ENCODE measurements around the gene LEMD2. TPM values are rescaled to one million over a fixed set of nuclear protein-coding genes. Genes with fewer than 3 reads are reported as not detected.

LEMD2 gene
- total RNA-seq, 1 experiment from 2014 or later = 62.9 TPM

GRCh38 chr6:33813246-33813904 lies 24.4 kb upstream of the LEMD2 start:
- no peak for DNase-seq (ENCODE audit: low spot score)
- peaks cover 8% of the 10 kb centered on the region for H3K27me3 Mint-ChIP-seq (ENCODE audit: low read depth)

DNA sequence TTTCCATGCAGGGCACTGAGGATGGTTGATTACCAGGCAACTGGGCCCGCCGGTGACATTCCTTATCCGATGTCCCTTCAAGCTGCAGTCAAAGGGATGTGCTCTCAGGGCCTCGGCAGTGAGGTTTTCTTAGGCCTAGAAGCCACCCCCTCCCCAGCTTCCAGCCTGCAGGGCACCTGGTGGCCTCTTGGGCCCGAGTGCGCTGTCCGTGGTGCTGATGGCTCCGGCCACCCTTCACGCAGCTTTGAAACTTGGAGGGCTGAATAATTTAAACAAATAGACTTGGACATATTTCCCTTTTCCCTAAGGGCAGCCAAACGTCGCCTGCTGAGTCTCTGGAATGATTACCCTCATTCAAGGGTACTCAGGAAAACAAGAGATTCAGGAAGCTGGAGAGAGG lies 23.7 kb upstream of the LEMD2 start:
- CTCF ChIA-PET = interaction anchor here (0.8 to 3.9 kb wide), 21 partner anchors 10 to 343 kb away, joined by 3 to 39 read pairs (median 5); partner anchors contain the start of gene LEMD2
- POLR2A ChIA-PET = interaction anchor here (0.5 to 1.1 kb wide), 2 partner anchors 41 to 1536 kb away, joined by 3 to 4 read pairs; no protein-coding TSS in a partner anchor
- Mint-ChIP-seq H3K9me3 (no peaks in the 10 kb centered on the region), H3K4me1 (peaks cover 65% of the 10 kb centered on the region), H3K4me3 (peak overlapping the region; percentile 21), H3K27me3 (ENCODE audit: low read depth) (peaks cover 12% of the 10 kb centered on the region), H3K36me3 (no peaks in the 10 kb centered on the region), H3K27ac (no peak overlapping the region)
- ATAC-seq = peak; percentile 56
- peak; percentile 88 for DNase-seq (ENCODE audit: low spot score)
- TF ChIP-seq FOXP4 (CRISPR knock-in tag; IDR thresholded peaks at IDR 0.05) (peak; percentile 96), SMAD4 (CRISPR knock-in tag; IDR thresholded peaks at IDR 0.05) (peak; percentile 63; the same call in 1 of the 2 replicates), KAT7 (CRISPR knock-in tag; IDR thresholded peaks at IDR 0.05; ENCODE audit: borderline replicate concordance) (0 out of 2 replicates have a peak, but pooled peaks have one; percentile 44), ZNF232 (CRISPR knock-in tag; IDR thresholded peaks at IDR 0.05) (peak; percentile 90), SMAD3 (CRISPR knock-in tag; IDR thresholded peaks at IDR 0.05; ENCODE audit: borderline replicate concordance) (peak; percentile 90; the same call in 1 of the 2 replicates), ZNF423 (CRISPR knock-in tag; IDR thresholded peaks at IDR 0.05) (0 out of 2 replicates have a peak, but pooled peaks have one; percentile 26), TP53 (CRISPR knock-in tag; IDR thresholded peaks at IDR 0.05) (peak; percentile 85), ZNF671 (CRISPR knock-in tag; IDR thresholded peaks at IDR 0.05) (no peak), ETV6 (CRISPR knock-in tag; IDR thresholded peaks at IDR 0.05) (peak; percentile 85), ZNF138 (CRISPR knock-in tag; conservative IDR thresholded peaks at IDR 0.05) (no peak), PREB (CRISPR knock-in tag; IDR thresholded peaks at IDR 0.05; ENCODE audit: borderline replicate concordance) (peak; percentile 78; the same call in 1 of the 2 replicates), E2F1 (CRISPR knock-in tag; IDR thresholded peaks at IDR 0.05) (no peak), TEAD4 (CRISPR knock-in tag; IDR thresholded peaks at IDR 0.05) (0 out of 2 replicates have a peak, but pooled peaks have one; percentile 39), ATF2 (CRISPR knock-in tag; IDR thresholded peaks at IDR 0.05; ENCODE audit: borderline replicate concordance, low read depth) (no peak), NFE2L1 (CRISPR knock-in tag; IDR thresholded peaks at IDR 0.05) (peak; percentile 89), SOX15 (CRISPR knock-in tag; IDR thresholded peaks at IDR 0.05) (no peak), NR3C1 (CRISPR knock-in tag; conservative IDR thresholded peaks at IDR 0.05; ENCODE audit: low read depth) (0 out of 2 replicates have a peak, but pooled peaks have one; percentile 47)
- TF ChIP-seq, protein P1, sequence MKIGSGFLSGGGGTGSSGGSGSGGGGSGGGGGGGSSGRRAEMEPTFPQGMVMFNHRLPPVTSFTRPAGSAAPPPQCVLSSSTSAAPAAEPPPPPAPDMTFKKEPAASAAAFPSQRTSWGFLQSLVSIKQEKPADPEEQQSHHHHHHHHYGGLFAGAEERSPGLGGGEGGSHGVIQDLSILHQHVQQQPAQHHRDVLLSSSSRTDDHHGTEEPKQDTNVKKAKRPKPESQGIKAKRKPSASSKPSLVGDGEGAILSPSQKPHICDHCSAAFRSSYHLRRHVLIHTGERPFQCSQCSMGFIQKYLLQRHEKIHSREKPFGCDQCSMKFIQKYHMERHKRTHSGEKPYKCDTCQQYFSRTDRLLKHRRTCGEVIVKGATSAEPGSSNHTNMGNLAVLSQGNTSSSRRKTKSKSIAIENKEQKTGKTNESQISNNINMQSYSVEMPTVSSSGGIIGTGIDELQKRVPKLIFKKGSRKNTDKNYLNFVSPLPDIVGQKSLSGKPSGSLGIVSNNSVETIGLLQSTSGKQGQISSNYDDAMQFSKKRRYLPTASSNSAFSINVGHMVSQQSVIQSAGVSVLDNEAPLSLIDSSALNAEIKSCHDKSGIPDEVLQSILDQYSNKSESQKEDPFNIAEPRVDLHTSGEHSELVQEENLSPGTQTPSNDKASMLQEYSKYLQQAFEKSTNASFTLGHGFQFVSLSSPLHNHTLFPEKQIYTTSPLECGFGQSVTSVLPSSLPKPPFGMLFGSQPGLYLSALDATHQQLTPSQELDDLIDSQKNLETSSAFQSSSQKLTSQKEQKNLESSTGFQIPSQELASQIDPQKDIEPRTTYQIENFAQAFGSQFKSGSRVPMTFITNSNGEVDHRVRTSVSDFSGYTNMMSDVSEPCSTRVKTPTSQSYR (CRISPR knock-in tag; IDR thresholded peaks at IDR 0.05) = no peak
- TF ChIP-seq, protein P2, sequence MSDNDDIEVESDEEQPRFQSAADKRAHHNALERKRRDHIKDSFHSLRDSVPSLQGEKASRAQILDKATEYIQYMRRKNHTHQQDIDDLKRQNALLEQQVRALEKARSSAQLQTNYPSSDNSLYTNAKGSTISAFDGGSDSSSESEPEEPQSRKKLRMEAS (CRISPR knock-in tag; IDR thresholded peaks at IDR 0.05) = no peak; the same call in 1 of the 2 replicates

More at GRCh38 chr6:33813246-33813904, 24.4 kb upstream of the LEMD2 start:
- peaks cover 57% of the 10 kb centered on the region for H3K4me1 Mint-ChIP-seq
- ChIA-PET POLR2A (interaction anchor here (0.5 kb wide), 1 partner anchor 1535 kb away, joined by 4 read pairs; no protein-coding TSS in a partner anchor), CTCF (interaction anchor here (1.0 to 3.9 kb wide), 17 partner anchors 9 to 332 kb away, joined by 3 to 39 read pairs (median 6); partner anchors contain the start of gene LEMD2)
- no peak overlapping the region for H3K27ac Mint-ChIP-seq
- H3K4me3 Mint-ChIP-seq = no peak overlapping the region
- ATAC-seq = no peak
- no peaks in the 10 kb centered on the region for H3K9me3 Mint-ChIP-seq
- TF ChIP-seq NR3C1 (CRISPR knock-in tag; conservative IDR thresholded peaks at IDR 0.05; ENCODE audit: low read depth) (no peak), GRHL2 (CRISPR knock-in tag; IDR thresholded peaks at IDR 0.05; ENCODE audit: insufficient replicate concordance, severe bottlenecking) (no peak), GTF2I (CRISPR knock-in tag; conservative IDR thresholded peaks at IDR 0.05) (no peak), MYBL2 (CRISPR knock-in tag; IDR thresholded peaks at IDR 0.05) (no peak), NFYB (CRISPR knock-in tag; conservative IDR thresholded peaks at IDR 0.05; ENCODE audit: low read depth) (no peak), RORB (CRISPR knock-in tag; IDR thresholded peaks at IDR 0.05) (no peak), NFE2L1 (CRISPR knock-in tag; IDR thresholded peaks at IDR 0.05) (no peak)
- H3K36me3 Mint-ChIP-seq = no peaks in the 10 kb centered on the region

Data from WTC11 (cell line).